Epithelial cell of proximal tubule (primary cell): Measurements from ENCODE around the gene POLR3A. TPM values are rescaled to one million over a fixed set of nuclear protein-coding genes. Genes with fewer than 3 reads are reported as not detected.

Source experiments
- DNase-seq: peaks from one replicate; pipeline ENCODE4 v3.0.0-alpha.2; 2011; ENCODE audit warnings: low read depth
- H3K4me3 ChIP-seq: 2 replicates; pipeline ENCODE4 v1.5.1; 2011; ENCODE audit warnings: low read depth, mild to moderate bottlenecking, low read length
- total RNA-seq: library from RNA; depleted of rRNA; stranded (reverse); fragments of >200 nt; gene quantifications from 2 replicates; pipeline ENCODE4 v1.2.3, GENCODE V29; 2015
- TF ChIP-seq, protein P1 (sequence below): conservative IDR thresholded peaks from 2 replicates; pipeline ENCODE4 v1.5.1; 2012; ENCODE audit warnings: low read depth, mild to moderate bottlenecking, low read length

POLR3A gene
- total RNA-seq, 1 donor from 2014 or later: 14.0 TPM

DNA sequence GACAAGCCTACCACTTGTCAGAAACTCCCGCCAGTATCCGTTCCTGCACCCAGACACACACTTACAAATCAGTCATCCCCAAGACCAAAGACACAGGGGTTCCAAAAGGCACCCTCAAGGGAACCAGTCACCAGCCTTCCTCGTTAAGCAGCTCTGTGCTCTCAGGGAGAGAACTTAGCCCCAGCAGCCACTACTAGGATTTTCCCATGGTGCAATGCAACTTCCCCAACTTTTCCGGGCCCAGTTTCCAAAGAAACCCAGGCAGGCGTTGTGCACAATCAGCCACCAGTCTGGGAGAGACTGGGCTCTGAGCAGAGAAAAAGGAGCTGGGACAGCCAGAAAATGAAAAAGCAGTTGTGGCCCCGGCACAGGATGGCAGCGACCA lies 103.9 kb downstream of the POLR3A start:
- TF ChIP-seq, protein P1, sequence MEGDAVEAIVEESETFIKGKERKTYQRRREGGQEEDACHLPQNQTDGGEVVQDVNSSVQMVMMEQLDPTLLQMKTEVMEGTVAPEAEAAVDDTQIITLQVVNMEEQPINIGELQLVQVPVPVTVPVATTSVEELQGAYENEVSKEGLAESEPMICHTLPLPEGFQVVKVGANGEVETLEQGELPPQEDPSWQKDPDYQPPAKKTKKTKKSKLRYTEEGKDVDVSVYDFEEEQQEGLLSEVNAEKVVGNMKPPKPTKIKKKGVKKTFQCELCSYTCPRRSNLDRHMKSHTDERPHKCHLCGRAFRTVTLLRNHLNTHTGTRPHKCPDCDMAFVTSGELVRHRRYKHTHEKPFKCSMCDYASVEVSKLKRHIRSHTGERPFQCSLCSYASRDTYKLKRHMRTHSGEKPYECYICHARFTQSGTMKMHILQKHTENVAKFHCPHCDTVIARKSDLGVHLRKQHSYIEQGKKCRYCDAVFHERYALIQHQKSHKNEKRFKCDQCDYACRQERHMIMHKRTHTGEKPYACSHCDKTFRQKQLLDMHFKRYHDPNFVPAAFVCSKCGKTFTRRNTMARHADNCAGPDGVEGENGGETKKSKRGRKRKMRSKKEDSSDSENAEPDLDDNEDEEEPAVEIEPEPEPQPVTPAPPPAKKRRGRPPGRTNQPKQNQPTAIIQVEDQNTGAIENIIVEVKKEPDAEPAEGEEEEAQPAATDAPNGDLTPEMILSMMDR: no peak
- H3K4me3 ChIP-seq: peak overlapping the region; percentile 80
- DNase-seq: no peak

DNA sequence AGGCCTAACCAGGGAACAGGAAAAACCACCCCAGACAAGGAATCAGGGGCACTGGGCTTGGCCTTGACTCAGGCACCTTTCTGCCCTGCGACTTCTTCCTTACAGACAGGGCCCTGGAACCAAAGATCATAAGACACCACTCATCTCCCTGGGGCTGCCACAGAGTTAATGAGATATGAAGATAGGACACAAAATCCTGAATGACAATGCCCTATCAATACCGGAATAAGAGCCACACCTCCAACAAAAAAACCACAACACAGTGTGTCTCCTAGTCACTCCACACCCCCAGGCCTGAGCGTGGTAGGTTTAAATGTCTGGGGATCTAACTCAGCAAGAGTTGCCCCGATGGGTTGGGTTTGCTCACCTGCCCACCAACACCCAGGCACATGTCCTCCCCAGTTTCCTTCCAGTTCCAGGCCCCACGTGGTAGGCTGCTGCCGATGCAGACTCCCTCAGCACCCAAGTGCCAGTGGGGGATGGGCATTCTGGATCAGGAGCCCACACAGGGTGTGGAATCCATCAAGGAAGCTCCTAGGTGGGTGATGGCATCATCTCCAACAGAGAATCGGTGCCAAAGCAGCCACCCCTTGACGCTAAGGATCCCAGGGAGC lies 106.6 kb downstream of the POLR3A start:
- no peak overlapping the region for H3K4me3 ChIP-seq
- no peak for DNase-seq

DNA sequence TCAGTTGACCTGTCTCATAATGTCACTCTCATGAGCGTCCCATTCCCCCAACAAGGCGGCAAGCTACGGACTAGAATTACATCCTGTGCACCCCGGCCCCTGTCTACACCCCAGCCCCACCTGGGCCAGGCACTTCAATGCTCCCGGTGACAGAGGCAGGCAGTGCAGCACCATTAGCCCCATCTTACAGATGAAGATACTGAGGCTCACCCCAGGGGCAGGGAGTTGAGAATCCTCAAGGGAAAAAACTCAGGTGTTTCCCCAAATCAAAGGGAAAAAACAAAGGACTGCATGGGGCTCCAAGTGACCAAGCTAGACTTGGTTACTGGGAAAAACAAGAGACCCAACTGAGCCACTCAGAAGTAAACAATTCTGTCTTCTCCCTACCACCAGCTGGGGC lies 107.3 kb downstream of the POLR3A start:
- no peak overlapping the region for H3K4me3 ChIP-seq
- no peak for DNase-seq
- TF ChIP-seq, protein P1: no peak

More for the DNA sequence above, 106.6 kb downstream of the POLR3A start:
- TF ChIP-seq, protein P1: no peak

DNA sequence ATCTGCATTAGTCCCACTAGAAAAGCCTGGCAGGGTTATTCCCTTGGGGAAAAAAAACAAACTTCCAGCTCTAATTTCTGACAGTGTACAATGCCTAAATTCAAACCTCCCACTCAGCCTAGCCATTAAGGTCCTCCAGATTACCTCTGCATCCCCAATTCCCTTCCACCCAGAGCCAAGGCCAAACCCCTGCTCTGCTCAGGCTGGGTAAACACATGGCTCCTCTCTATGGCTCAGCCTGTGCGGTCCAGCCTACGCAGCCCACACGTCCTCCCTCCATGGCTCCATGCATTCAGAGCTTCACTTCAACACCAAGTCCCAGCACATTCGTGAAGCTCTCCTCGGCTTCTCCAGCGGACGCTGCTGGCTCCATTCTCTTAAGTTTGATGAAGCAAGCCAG lies 107.9 kb downstream of the POLR3A start:
- H3K4me3 ChIP-seq: no peak overlapping the region
- DNase-seq: no peak
- TF ChIP-seq, protein P1: no peak

DNA sequence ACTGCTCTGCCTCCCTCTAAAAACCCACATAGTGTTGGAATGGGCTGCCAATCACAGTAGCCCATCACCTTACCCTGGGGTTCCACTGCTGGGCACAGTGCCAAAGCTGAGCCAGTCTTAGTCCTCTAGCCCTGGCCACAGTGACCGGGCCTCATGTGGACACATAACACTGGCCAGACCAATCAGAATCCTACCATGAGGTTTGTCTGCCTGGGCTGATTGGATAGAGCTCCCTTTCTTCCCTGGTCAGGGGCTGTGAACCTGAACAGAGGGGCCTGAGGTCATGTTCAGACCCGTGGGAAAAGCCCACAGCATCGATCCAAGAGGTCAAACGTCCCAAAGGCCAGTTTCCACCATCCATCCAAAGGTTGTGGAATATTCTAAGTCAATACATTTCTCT lies 108.8 kb downstream of the POLR3A start:
- H3K4me3 ChIP-seq: no peak overlapping the region
- TF ChIP-seq, protein P1: no peak
- DNase-seq: no peak

DNA sequence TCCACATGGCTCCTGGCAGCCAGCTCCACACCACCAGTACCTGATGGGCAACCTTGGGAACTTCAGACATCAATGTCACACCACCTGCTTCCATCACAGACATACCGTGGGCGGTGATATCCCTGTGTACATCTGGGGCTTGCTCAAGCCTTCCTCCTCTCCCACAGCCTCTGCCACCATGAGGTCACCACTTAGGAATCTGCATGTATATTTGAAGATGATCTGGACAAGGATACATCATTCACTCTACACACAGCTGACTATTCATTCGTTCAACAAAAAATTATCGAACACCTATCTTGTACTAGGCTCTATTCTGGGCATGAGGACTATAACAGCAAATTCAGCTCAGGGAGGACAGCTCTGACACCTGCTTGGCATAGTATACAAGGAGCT lies 109.6 kb downstream of the POLR3A start:
- DNase-seq: no peak
- H3K4me3 ChIP-seq: no peak overlapping the region
- TF ChIP-seq, protein P1: no peak

Other genes with a start within 250 kb of the POLR3A start
- gene DLG5, start 102.8 kb downstream of the POLR3A start, total RNA-seq: 23.4 and 25.8 TPM in 2 replicates
- gene RPS24, start 4.3 kb upstream of the POLR3A start, total RNA-seq: 2,369 and 4,093 TPM in 2 replicates